Calu3 (cell line): ENCODE results near the gene STAG3. TPM values are rescaled to one million over a fixed set of nuclear protein-coding genes. Genes with fewer than 3 reads are reported as not detected.

Experiments used
- BruUV-seq: library from RNA; stranded (reverse); fragments of 400-500 nt; replicated peaks from 2 replicates; lab custom pipeline; 2021; lab: Mats Ljungman, UMichigan
- CTCF ChIA-PET: fragments of 300-600 bp; sonication (Branson Sonifier 250); formaldehyde crosslinking; loops from one replicate; lab custom pipeline; 2022; ENCODE audit warnings: antibody characterized with exemption; lab: Charles Lee
- DNase-seq: peaks from one replicate; pipeline ENCODE4 v3.0.0; 2022
- H3K27ac Mint-ChIP-seq: one replicate; pipeline ENCODE4 v1.8.0; 2022; ENCODE audit warnings: mixed read lengths; ENCODE audit not compliant: unreplicated experiment
- H3K27me3 Mint-ChIP-seq: one replicate; pipeline ENCODE4 v1.8.0; 2022; ENCODE audit warnings: mixed read lengths; ENCODE audit not compliant: unreplicated experiment
- H3K36me3 Mint-ChIP-seq: one replicate; pipeline ENCODE4 v1.8.0; 2022; ENCODE audit warnings: mild to moderate bottlenecking, moderate library complexity, mixed read lengths; ENCODE audit not compliant: insufficient read depth, unreplicated experiment
- H3K4me1 Mint-ChIP-seq: one replicate; pipeline ENCODE4 v1.8.0; 2022; ENCODE audit warnings: mild to moderate bottlenecking, low read depth, mixed read lengths; ENCODE audit not compliant: unreplicated experiment
- H3K4me3 Mint-ChIP-seq: one replicate; pipeline ENCODE4 v1.8.0; 2022; ENCODE audit warnings: mild to moderate bottlenecking, low read depth, moderate library complexity, mixed read lengths; ENCODE audit not compliant: unreplicated experiment
- H3K9me3 Mint-ChIP-seq: one replicate; pipeline ENCODE4 v1.8.0; 2022; ENCODE audit warnings: low read depth, mixed read lengths; ENCODE audit not compliant: unreplicated experiment
- intact Hi-C: fragments of 100-400 bp; cut with micrococcal nuclease; formaldehyde crosslinking; loops from one replicate; pipeline ENCODE4 v1.10.0; 2022; ENCODE audit not compliant: unreplicated experiment
- total RNA-seq: library from RNA; stranded (reverse); gene quantifications from 2 replicates; pipeline ENCODE4 v1.2.3, GENCODE V29; 2022
- TF ChIP-seq, protein P1 (sequence below): fragments of 200-600 bp; IDR thresholded peaks from one replicate; pipeline ENCODE4 v1.8.0; 2022; ENCODE audit warnings: antibody characterized with exemption; ENCODE audit not compliant: unreplicated experiment

Gene STAG3
- total RNA-seq, 1 experiment from 2014 or later: 0.66 TPM

DNA sequence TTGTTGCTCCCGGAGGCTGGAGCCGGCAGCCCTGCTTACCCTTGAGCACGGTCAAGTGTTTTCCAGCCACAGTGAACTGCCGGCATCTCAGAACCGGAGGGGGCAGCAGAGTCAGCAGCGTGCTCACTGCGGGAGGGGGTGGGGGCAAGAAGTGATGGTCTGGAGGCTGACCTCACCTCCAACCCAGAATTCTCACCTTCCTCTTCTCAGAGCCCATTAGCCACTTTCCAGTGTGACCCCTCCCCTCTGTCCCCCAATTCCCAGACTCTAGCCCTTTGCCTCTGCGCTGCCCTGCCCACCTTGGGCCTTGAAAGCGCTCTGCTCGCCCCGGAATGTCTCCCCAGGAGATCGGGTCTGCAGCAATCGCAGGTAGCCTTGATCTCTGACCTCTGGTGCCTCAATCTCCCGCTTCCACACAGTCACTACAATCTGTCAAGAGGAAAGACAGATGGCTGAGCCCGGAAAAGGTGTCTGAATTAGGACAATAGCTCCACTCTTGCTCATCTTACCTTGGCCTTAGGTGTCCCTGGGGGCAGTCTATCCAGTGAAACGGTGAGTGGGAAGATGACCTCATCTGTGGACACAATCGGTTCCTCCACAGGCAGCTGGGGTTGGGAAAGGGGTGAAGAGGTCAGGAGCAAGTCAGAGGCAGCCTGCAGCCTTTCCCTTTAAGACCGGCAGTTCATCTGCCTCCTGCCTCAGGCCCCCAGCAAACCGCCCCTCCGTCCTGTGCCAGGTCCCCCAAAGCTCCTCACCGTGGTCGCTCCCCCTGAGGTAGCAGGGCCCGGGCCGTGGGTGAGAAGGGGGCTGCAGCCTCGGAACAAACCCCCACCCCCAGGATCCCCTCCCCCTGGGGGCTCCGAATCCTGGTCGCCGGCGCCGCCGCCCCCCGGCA is 20.1 kb upstream of the STAG3 start:
- DNase-seq: no peak
- CTCF ChIA-PET: no interaction called here
- no peaks in the 10 kb centered on the region for H3K27me3 Mint-ChIP-seq
- peak overlapping the region; percentile 70 for H3K4me3 Mint-ChIP-seq
- H3K9me3 Mint-ChIP-seq: no peaks in the 10 kb centered on the region
- peaks cover 3% of the 10 kb centered on the region for H3K4me1 Mint-ChIP-seq
- intact Hi-C loops: no loop called here
- H3K36me3 Mint-ChIP-seq: peaks cover 43% of the 10 kb centered on the region
- H3K27ac Mint-ChIP-seq: peak overlapping the region; percentile 60
- TSS peak; percentile 28 for BruUV-seq
- TF ChIP-seq, protein P1, sequence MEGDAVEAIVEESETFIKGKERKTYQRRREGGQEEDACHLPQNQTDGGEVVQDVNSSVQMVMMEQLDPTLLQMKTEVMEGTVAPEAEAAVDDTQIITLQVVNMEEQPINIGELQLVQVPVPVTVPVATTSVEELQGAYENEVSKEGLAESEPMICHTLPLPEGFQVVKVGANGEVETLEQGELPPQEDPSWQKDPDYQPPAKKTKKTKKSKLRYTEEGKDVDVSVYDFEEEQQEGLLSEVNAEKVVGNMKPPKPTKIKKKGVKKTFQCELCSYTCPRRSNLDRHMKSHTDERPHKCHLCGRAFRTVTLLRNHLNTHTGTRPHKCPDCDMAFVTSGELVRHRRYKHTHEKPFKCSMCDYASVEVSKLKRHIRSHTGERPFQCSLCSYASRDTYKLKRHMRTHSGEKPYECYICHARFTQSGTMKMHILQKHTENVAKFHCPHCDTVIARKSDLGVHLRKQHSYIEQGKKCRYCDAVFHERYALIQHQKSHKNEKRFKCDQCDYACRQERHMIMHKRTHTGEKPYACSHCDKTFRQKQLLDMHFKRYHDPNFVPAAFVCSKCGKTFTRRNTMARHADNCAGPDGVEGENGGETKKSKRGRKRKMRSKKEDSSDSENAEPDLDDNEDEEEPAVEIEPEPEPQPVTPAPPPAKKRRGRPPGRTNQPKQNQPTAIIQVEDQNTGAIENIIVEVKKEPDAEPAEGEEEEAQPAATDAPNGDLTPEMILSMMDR: no peak

DNA sequence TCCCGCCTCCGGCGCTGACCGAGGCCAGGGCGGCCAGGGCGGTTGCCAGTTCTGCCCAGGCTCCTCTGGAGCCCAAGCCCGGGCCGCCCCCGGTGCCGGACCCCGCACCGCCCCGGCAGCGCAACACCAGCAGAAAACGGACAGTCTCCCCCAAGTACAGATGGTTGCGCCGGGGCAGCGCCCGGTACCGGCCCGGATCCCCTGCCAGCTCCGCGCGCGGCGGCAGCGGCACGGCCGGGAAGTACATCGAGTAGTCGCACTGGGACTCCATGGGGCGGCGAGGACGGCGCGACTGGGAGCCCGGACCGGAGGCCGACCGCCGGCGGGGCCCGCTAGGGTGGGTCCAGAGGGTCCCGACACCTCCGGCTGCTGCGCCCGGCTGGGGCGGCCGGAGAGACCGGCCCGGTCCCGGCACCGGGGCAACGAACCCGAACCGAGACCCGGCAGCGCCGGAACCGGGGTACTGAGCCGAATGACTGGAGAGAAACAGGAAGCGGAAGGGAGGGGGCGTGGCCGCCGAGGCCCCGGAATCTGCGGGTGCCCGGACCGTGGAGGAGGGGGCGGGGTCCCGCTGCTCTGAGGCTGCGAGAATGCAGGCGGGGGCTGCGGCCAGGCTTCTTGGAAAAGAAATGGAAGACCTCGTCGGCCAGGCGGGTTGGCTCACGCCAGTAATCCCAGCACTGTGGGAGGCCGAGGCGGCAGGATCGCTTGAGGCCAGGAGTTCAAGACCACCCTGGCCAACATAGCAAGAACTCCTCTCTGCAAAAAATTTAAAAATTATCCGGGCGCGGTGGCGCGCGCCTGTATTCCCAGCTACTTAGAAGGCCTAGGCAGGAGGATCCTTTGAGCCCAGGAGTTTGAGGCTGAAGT is 19.3 kb upstream of the STAG3 start, which contains the start of gene TRAPPC14:
Gene TRAPPC14, minus strand, starts transcription at position 495 of the 870 bp plus-strand sequence. Its CDS starts 224 bp downstream, at position 271.
- H3K4me1 Mint-ChIP-seq: no peaks in the 10 kb centered on the region
- no peaks in the 10 kb centered on the region for H3K9me3 Mint-ChIP-seq
- TF ChIP-seq, protein P1: no peak
- H3K36me3 Mint-ChIP-seq: peaks cover 38% of the 10 kb centered on the region
- H3K4me3 Mint-ChIP-seq: peak within 1 kb of the TSS; percentile 70
- no TSS peak for BruUV-seq
- CTCF ChIA-PET: no interaction called here
- peak within 1 kb of the TSS; percentile 60 for H3K27ac Mint-ChIP-seq
- no peaks in the 10 kb centered on the region for H3K27me3 Mint-ChIP-seq
- DNase-seq: peak; percentile 92
- intact Hi-C loops: no loop called here

DNA sequence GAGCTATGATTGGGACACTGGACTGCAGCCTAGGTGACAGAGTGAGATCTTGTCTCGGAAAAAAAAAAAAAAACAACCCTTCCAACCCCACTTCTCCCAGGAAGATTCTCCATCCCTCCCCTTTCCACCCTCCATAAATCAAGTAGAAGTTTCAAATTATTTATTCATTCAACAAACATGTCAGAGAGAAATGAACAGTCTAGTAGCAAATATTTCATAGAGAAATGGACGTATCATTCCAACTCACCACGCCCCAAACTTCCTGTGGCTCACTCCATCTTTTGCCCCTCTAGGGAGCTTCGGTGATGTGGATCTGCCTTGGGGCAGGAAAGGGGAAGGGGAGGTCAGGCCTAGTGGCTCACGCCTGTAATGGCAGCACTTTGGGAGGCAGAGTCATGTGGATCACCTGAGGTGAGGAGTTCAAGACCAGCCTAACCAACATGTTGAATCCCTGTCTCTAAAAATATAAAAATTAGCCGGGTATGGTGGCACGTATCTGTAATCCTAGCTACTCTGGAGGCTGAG is 18.6 kb upstream of the STAG3 start:
- no peaks in the 10 kb centered on the region for H3K9me3 Mint-ChIP-seq
- no peak for DNase-seq
- peak overlapping the region; percentile 70 for H3K4me3 Mint-ChIP-seq
- peaks cover 34% of the 10 kb centered on the region for H3K36me3 Mint-ChIP-seq
- H3K27ac Mint-ChIP-seq: no peak overlapping the region
- intact Hi-C loops: no loop called here
- H3K4me1 Mint-ChIP-seq: no peaks in the 10 kb centered on the region
- TF ChIP-seq, protein P1: no peak
- BruUV-seq: no TSS peak
- no peaks in the 10 kb centered on the region for H3K27me3 Mint-ChIP-seq
- CTCF ChIA-PET: no interaction called here

DNA sequence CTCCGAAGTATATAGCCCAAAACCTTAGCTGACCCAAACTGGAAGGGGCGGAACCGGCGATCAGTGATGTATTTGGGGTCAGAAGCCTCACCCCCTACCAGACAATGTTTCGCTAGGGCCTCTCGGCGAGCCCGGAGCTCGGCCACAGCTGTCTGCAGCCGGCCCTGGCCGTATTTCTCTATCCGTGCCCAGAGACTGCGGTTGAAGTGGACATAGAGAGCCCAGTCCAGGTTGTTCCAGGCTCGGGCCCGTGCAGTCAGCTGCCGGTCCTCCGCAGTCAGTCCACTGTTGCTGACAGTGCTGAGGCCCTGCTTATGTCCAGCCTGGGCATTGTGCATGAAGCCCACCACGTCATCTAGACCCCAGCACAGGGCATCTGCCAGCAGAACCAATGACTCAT is 17.7 kb upstream of the STAG3 start:
- intact Hi-C loops: no loop called here

More for the DNA sequence above, 17.7 kb upstream of the STAG3 start:
- Mint-ChIP-seq H3K9me3 (no peaks in the 10 kb centered on the region), H3K4me1 (no peaks in the 10 kb centered on the region), H3K27me3 (no peaks in the 10 kb centered on the region), H3K4me3 (no peak overlapping the region), H3K36me3 (peaks cover 34% of the 10 kb centered on the region), H3K27ac (no peak overlapping the region)
- TF ChIP-seq, protein P1: no peak
- DNase-seq: no peak
- BruUV-seq: no TSS peak
- CTCF ChIA-PET: interaction anchor here (0.8 kb wide), 1 partner anchor 23 kb away, joined by 5 read pairs; no protein-coding TSS in a partner anchor
